GM08714 (cell line): Measurements from ENCODE around the gene P2RX6.

Experiments
- H3K4me3 ChIP-seq: fragments of 200-500 bp; sonication (Bioruptor generic); 2 replicates; pipeline ENCODE4 v1.5.1; 2014; ENCODE audit warnings: mild to moderate bottlenecking, low read length, inconsistent platforms
- ZNF274 ChIP-seq: IDR thresholded peaks from 2 replicates; pipeline ENCODE4 v1.6.1; 2012; ENCODE audit warnings: mild to moderate bottlenecking, low read depth, low read length

The P2RX6 gene

GRCh38 chr22:21025763-21026755, 11.1 kb downstream of the P2RX6 start:
- TF ChIP-seq ZNF274: no peak
- no peak overlapping the region for H3K4me3 ChIP-seq

GRCh38 chr22:21026783-21027692, 12.1 kb downstream of the P2RX6 start:
- no peak overlapping the region for H3K4me3 ChIP-seq
- no peak for TF ChIP-seq ZNF274

GRCh38 chr22:21028277-21029251, 13.6 kb downstream of the P2RX6 start:
- no peak for TF ChIP-seq ZNF274
- no peak overlapping the region for H3K4me3 ChIP-seq

GRCh38 chr22:21029486-21030025, 14.6 kb downstream of the P2RX6 start:
- H3K4me3 ChIP-seq: no peak overlapping the region
- no peak for TF ChIP-seq ZNF274

- no peak overlapping the region for H3K4me3 ChIP-seq
- TF ChIP-seq ZNF274: no peak
Measured at GRCh38 chr22:21030032-21030431, 15.1 kb downstream of the P2RX6 start.

GRCh38 chr22:21030621-21031544, 15.9 kb downstream of the P2RX6 start:
- TF ChIP-seq ZNF274: no peak
- H3K4me3 ChIP-seq: no peak overlapping the region

- H3K4me3 ChIP-seq: no peak overlapping the region
Measured at GRCh38 chr22:21031545-21032036, 16.6 kb downstream of the P2RX6 start.

GRCh38 chr22:21032037-21032867, 17.3 kb downstream of the P2RX6 start, which contains the start of gene SLC7A4:
SLC7A4 (minus strand) TSS chr22:21032561; CDS start chr22:21031812, 749 bp downstream.
- TF ChIP-seq ZNF274: no peak
- no peak within 1 kb of the TSS for H3K4me3 ChIP-seq

More at GRCh38 chr22:21031545-21032036, 16.6 kb downstream of the P2RX6 start:
- TF ChIP-seq ZNF274: no peak

GRCh38 chr22:21032868-21033688, 18.1 kb downstream of the P2RX6 start:
- no peak for TF ChIP-seq ZNF274

GRCh38 chr22:21033895-21034294, 18.9 kb downstream of the P2RX6 start:
- no peak overlapping the region for H3K4me3 ChIP-seq
- no peak for TF ChIP-seq ZNF274

More at GRCh38 chr22:21032868-21033688, 18.1 kb downstream of the P2RX6 start:
- no peak overlapping the region for H3K4me3 ChIP-seq
